NCI-H2227 (cell line): Measurements from ENCODE around the gene SHROOM4.

ENCODE experiments used
- DNase-seq: peaks from one replicate; lab custom pipeline; 2025; ENCODE audit not compliant: unreplicated experiment; lab: John Stamatoyannopoulos, UW

SHROOM4 gene

DNA sequence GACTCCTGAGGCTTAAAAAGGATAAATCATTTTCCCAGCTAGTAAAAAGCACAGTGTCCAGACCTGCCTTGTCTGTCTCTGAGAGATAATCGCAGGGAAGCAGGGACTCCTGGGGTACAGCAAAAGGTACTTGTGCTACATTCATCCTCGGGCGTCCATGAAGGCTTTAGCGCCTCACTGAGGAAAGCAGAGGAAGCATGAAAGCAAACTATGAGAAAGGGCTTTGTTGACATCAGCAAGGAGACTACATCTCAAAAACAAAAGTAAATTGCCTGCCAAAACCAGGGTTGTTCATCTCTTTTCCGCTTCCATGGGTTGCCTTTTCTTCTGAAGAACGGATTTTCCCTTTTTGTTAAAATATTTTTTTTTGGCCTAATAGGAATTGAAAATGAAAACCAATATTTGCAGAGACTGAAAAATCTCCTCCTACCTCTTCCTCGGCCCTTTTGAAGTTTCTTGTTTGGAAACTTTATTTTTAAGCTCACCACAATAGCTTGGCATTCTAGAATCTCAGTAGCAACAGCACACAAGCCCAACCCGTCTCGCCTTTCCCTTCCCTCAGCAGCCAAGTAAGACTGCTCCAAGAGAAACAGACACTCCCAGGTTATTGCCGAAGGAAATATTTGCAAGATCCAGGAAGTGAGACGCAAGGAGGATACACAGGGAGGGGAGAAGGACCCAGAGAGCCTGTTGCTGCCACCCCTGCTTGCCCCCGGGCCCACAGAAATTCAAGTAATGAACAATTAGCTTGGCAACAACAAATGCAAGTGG lies 195.0 kb downstream of the SHROOM4 start:
- DNase-seq = no peak

DNA sequence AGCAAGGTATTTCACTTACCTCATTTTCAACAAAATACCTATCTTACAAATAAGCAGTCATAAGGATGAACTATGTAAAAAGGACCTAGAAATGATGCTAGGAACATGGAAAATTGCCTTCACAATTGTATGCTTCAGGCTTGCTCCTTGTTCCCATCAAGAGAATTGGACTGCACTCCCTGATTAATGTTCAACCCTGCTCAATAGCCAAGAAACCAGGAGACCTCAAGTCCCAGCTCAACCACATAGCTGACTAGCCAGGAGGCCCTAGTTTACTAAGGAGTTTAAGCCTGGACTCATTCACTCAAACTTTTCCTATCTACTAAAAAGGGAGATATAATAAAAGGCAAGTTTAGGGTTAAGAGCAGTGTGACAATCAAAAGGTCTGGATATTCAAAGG lies 196.8 kb downstream of the SHROOM4 start:
- DNase-seq = no peak

DNA sequence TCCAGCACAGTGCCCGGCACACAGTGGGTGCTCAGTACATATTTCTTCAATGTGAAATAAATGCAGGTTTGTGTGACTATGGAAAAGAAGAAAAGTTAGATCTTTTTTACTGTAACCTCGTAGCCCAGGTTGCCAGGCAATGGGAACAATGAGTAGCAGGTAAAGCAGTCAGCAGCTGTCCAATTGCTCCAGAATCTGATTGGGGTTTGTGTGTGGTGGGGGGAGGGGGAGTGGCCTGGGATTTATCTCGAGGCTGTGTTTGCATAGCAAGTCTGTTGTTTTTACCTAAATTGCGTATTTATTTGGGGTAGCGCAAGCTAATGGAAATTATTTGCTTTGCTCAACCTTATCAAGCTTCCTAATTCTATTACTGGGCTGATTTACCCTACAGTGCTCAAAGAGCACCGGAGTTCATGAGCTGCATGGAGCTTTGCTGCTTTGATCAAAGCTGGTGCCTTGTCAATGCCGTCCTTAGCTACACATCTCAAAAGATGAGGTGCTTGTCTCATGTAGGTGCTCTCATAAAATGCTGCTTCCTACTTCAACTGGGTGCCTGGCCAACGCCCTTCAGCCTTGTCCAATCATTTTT lies 198.3 kb downstream of the SHROOM4 start:
- no peak for DNase-seq

DNA sequence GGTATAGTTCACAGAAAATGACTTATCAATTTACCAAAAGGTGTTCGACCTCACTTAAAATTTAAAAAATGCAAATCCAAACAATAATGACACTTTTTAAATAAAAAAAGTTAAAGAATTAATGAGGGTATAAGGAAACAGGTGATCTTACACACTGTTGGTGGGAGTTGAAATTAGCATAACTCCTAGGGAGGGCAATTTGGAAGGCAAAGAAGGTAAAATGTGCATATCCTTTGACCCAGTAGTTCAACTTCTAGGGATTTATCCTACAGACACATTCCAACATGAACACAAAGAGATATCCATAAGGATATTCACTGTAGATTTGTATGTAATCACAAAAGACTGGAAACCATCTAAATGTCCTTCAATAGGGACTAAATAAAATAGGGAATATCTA lies 199.5 kb downstream of the SHROOM4 start:
- DNase-seq = no peak

DNA sequence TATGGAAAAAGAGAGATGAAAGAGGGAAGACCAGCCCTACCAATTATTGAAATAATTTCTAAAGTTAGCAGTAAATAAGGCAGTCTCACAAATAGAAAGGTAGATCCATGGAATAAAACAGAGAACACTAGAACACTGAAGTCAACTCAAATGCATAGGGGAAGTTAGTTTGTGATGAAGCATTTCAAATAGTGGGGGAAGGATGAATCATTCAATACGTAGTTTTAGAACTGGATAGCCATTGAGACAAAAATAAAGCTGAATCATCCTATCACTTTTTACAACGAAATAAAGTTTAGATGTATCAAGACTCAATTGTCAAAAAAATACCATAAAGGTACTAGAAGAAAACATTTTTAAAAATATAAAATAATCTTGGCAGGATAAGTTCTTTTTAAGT lies 200.1 kb downstream of the SHROOM4 start:
- DNase-seq = no peak

DNA sequence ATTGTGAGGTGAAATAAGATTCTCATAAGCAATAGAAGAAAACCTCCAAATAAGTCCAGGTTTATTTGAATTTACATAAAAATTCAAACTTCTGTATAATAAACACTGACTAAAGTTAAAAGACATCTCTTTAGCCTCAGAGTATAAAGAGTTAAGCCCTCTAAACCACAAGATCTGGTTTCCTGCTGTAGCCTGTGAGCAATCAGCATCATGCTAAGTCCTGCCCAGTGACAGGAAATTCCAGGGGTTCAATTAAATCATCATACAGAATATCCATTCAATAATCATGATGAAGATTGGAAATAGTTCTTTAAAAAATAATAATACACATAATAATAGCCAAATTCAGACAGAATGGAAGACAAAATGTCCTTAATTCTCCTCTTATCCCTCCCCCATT lies 204.2 kb downstream of the SHROOM4 start:
- DNase-seq = no peak

DNA sequence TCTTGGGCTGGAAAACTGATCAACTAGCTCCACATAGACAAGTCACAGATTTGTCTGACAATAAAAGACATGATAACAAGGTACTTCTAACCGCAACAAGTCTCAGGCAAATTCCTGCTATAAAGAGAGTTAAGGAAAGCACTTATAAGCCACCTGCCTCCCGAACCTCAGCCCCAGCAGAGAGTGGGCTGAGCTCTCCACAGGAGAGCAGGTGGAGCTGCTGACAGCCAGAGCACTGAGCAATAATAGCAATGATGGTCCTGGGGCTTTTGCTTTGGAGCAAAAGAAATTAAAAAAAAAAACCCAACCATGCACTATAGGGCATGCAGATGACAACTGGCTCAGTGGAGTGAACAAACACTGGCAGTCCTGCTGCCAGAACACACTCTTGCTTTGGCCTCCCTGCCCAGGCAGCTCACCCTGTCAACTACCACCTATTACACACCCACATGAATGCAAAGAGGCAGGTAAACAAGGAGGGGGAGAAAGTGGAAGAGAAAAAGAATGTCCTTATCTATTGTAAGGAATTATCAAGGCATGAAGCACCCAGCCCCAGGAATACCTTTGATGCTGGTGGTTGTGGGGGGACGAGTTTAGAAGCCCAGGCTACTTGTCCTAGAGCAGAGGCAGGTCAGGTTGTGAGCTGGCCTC lies 207.6 kb downstream of the SHROOM4 start:
- DNase-seq = peak; percentile 35

DNA sequence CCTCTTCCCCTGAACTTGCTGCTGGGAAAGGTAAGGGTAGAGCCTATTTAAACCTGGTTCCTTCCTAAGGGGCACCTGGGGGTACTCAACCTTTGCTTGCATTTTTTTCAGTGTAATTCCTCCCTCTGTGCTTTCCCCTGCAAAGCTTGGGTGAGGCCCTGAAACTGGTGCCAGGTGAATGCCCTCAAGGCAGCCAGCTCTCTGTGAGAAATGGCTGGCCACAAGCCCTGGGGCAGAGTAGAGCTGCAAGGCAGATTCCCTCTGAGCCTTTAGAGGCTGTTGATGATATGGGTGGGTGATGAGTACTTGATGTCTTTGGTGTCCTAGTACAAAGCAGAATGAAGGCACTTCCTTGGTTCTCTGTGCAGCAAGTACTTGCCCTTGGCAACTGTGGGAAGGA lies 217.9 kb downstream of the SHROOM4 start:
- DNase-seq = no peak

DNA sequence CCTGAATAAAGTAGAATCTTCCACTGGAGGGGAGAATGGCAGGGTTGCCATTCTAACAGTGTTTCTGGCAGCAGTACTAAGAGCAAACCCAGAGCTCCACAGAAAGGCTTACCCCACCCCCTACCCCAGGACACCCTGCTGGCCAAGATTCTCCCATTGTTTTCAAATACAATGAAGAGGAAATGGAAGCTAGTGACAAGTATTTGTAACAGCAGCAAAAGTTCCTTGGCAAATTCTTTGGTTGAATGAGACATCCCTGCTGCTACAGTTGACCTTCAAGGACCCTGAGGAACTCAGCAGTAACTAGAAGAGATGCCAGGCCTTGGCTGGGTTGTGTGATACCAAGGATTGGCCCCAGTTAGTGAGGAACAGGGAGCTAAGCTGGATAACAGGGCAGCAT lies 219.2 kb downstream of the SHROOM4 start:
- no peak for DNase-seq

DNA sequence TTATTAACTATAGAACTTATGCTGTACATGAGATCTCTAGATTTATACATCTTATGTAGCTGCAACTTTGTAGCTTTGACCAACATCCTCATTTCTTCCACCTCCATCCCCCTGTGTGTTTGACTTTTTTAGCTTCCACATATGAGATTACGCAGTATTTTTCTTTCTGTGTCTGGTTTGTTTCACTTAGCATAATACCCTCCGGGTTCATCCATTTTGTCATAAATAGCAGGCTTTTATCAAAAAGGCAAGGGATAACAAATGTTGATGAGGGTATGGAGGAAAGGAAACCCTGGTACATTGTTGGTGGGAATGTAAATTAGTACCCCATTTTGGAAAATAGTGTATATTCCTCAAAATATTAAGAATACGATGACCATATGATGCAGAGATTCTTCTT lies 227.0 kb downstream of the SHROOM4 start:
- no peak for DNase-seq

DNA sequence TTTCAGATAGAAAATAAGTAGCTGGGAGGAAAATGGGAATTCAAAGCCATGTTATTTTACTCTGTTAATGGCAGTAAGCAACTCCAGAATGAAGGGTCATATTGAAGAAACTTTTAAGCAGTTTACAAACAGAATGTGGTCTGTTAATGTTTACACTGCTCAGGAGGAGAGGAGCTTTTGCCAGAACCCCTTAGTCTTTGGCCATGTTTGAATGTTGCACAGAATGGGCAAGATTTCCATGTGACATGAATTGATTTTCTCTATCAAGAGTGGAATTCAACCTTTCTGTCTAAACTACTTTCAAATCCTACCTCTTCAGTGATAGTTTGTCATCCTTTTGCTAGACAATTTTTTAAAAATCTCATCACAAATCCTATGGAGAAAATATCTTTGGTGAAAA lies 227.6 kb downstream of the SHROOM4 start:
- no peak for DNase-seq

DNA sequence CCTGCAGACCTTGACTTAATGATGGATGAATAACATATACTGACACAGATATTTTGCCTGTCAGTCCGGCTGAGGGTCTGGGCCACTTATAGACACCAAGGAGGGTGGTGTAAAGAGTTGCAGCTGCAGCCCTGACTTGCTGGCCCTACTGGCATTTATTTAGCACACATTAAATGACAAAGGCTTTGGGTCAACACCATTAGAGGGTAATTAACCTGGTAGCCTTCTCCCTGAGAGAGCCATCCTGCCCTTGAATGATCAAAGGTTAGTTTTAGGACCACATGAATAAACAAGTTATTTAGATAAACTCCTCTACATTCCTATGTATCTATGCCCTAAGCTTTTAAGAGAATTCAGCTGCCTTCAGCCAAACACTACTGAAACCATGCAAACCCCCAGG lies 232.6 kb downstream of the SHROOM4 start:
- no peak for DNase-seq

DNA sequence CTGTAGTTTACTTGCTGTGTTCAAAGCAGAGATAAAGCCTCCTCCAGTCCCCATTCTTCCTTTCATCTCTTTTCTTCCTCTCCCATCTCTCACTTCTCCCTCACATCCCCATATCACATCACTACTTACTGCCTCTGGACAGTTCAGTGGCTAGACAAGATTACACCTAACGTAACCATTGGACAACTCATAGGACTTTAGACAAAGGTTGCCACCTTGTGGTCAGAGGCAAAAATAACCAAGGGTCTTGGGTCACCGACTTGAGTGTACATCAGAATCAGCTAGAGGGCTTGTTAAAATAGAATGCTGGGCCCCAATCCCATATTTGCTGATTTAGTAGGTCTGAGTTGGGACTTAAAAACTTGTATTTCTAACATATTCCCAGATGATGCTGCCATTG lies 234.0 kb downstream of the SHROOM4 start:
- peak; percentile 80 for DNase-seq

DNA sequence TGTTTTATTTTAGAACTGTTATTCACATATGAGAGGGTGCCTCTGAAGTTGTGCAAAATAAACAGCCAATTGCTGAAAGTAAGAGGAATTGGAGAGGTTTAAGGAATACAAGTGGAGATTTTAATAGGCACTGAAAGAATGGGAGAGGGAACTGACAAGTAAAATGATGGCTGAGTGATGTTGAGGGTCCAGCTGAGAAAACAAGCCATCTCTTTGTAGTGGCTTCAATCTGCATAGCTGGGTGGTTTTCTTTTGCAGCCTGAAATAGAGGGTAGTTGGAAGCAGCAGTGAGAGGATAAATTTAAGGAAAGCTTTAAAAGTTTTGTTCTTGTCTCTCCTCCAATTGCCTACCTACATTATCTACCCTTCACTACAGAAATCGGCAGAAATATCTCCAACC lies 236.7 kb downstream of the SHROOM4 start:
- no peak for DNase-seq

DNA sequence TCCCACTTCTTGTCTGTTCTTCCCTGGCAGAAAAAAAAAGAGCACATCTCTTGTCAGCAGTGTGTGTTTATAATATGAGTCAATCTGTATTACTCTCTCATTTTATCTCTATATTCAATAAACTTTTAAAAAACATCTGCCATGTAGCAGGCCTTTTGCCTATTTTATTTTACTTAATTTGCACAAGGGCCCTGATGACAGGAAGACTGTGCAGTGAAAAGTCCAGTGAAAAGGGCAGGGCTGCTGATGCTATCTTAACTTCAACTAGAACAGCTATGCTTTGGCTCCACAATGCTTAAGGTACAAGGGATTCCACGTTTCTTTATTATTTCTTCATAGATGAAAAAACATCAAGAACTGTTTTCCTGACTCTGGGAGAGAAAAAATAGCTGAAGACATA lies 246.4 kb downstream of the SHROOM4 start:
- DNase-seq = no peak

DNA sequence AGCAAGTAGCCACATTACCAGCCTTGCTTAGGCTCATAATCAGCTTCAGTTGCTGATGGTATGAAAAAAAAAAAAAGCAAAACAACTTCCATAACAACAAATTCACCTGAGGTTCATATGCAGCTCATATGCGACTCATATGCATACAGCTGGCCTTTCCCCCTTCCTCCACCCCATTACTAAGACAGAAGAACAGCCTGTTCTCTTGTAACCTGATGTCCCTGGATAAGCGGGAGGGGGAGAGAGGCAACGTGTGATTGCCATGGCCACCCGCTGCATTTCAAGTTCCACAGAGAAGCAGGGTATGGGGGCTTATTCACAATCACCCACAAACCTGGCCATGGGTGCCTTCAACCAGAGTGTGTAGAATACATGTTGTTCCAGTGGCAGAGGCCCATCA lies 248.3 kb downstream of the SHROOM4 start:
- DNase-seq = no peak
